Measurements from ENCODE around the gene SLC35F3. TPM values are rescaled to one million over a fixed set of nuclear protein-coding genes. Genes with fewer than 3 reads are reported as not detected.

SLC35F3 gene
- total and polyA plus RNA-seq, 4 donors: 0.01 to 0.37 (median 0.08) TPM; not detected in 1

- Histone ChIP-seq H3K27ac (ENCODE audit: low read depth in 1 of 2, low read length in 2 of 2) (no peak overlapping the region), H3K36me3 (ENCODE audit: control insufficient read depth in 4 of 4, insufficient read depth in 3 of 4, low read depth in 1 of 4, low read length in 3 of 4) (no peaks in the 10 kb centered on the region), H3K4me3 (ENCODE audit: low read depth in 1 of 3, low read length in 3 of 3) (no peak overlapping the region), H3K4me1 (ENCODE audit: control insufficient read depth in 4 of 4, insufficient read depth in 4 of 4, low read length in 3 of 4) (peaks cover 0 to 18% (median 9%) of the 10 kb centered on the region in 4 donors), H3K27me3 (ENCODE audit: control insufficient read depth in 4 of 4, insufficient read depth in 4 of 4, low read length in 3 of 4) (no peaks in the 10 kb centered on the region), H3K9ac (ENCODE audit: low read depth in 1 of 2, low read length in 2 of 2) (no peak overlapping the region), H3K9me3 (ENCODE audit: control insufficient read depth in 4 of 4, low read length in 3 of 4) (no peaks in the 10 kb centered on the region)
- 89% methylated on average over 3 of the region's 3 CpGs for WGBS
- no peak for DNase-seq (ENCODE audit: low spot score)
- TF ChIP-seq CTCF (IDR thresholded peaks at IDR 0.05; ENCODE audit: low read depth, low read length, missing input control): no peak
- no peak for TF ChIP-seq GABPA (IDR thresholded peaks at IDR 0.05 in 1 of 2, conservative IDR thresholded peaks at IDR 0.05 in 1 of 2)
Measured at GRCh38 chr1:234369033-234369430, 464.6 kb downstream of the SLC35F3 start.

- no peaks in the 10 kb centered on the region for H3K9me3 ChIP-seq (ENCODE audit: control insufficient read depth in 4 of 4, low read length in 3 of 4)
- TF ChIP-seq MAX (IDR thresholded peaks at IDR 0.05) (no peak), NR2F2 (IDR thresholded peaks at IDR 0.05) (no peak), FOXA1 (IDR thresholded peaks at IDR 0.05) (no peak), HNF4G (IDR thresholded peaks at IDR 0.05) (no peak), ZBTB33 (IDR thresholded peaks at IDR 0.05) (no peak), GABPA (IDR thresholded peaks at IDR 0.05 in 1 of 2, conservative IDR thresholded peaks at IDR 0.05 in 1 of 2) (no peak), REST (IDR thresholded peaks at IDR 0.05) (no peak), YY1 (IDR thresholded peaks at IDR 0.05) (no peak), ATF3 (IDR thresholded peaks at IDR 0.05) (no peak)
- DNase-seq (ENCODE audit: low spot score): no peak
- 91% methylated on average over 1 of the region's 1 CpG for WGBS
- H3K36me3 ChIP-seq (ENCODE audit: control insufficient read depth in 4 of 4, insufficient read depth in 3 of 4, low read depth in 1 of 4, low read length in 3 of 4): no peaks in the 10 kb centered on the region
- H3K27ac ChIP-seq (ENCODE audit: low read depth in 1 of 2, low read length in 2 of 2): no peak overlapping the region
- peaks cover 0 to 25% (median 16%) of the 10 kb centered on the region in 4 donors for H3K4me1 ChIP-seq (ENCODE audit: control insufficient read depth in 4 of 4, insufficient read depth in 4 of 4, low read length in 3 of 4)
- H3K9ac ChIP-seq (ENCODE audit: low read depth in 1 of 2, low read length in 2 of 2): no peak overlapping the region
- H3K4me3 ChIP-seq (ENCODE audit: low read depth in 1 of 3, low read length in 3 of 3): no peak overlapping the region
- H3K27me3 ChIP-seq (ENCODE audit: control insufficient read depth in 4 of 4, insufficient read depth in 4 of 4, low read length in 3 of 4): no peaks in the 10 kb centered on the region
Measured at GRCh38 chr1:234369784-234370183, 465.3 kb downstream of the SLC35F3 start.
